ENCODE results near the gene MBTD1. TPM values are rescaled to one million over a fixed set of nuclear protein-coding genes. Genes with fewer than 3 reads are reported as not detected.

Gene MBTD1
- total and polyA plus RNA-seq, 10 of the 15 experiments (the other 5 are each of a cell fraction or from before 2014, with no cell fraction given) = 1.3 to 16.7 (median 9.5) TPM

DNA sequence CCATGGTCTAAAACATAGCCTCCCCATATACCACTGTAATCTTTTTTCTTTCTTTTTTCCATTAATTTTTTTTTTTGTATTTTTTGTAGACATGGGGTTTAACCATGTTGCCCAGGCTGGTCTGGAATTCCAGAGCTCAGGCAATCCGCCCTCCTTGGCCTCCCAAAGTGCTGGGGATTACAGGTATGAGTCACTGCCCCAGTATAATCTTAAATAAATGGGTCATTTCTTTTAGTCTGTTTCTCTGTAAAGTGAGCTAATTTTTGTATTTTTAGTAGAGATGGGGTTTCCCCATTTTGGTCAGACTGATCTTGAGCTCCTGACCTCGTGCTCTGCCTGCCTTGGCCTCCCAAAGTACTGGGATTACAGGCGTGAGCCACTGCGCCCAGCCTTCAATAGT, 112.2 kb downstream of the MBTD1 start (continued):
- TF ChIP-seq, protein P1, sequence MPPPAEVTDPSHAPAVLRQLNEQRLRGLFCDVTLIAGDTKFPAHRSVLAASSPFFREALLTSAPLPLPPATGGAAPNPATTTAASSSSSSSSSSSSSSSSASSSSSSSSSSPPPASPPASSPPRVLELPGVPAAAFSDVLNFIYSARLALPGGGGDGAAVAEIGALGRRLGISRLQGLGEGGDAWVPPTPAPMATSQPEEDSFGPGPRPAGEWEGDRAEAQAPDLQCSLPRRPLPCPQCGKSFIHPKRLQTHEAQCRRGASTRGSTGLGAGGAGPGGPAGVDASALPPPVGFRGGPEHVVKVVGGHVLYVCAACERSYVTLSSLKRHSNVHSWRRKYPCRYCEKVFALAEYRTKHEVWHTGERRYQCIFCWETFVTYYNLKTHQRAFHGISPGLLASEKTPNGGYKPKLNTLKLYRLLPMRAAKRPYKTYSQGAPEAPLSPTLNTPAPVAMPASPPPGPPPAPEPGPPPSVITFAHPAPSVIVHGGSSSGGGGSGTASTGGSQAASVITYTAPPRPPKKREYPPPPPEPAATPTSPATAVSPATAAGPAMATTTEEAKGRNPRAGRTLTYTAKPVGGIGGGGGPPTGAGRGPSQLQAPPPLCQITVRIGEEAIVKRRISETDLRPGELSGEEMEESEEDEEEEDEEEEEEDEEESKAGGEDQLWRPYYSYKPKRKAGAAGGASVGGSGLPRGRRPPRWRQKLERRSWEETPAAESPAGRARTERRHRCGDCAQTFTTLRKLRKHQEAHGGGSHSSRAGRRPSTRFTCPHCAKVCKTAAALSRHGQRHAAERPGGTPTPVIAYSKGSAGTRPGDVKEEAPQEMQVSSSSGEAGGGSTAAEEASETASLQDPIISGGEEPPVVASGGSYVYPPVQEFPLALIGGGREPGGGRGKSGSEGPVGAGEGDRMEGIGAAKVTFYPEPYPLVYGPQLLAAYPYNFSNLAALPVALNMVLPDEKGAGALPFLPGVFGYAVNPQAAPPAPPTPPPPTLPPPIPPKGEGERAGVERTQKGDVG (CRISPR knock-in tag; IDR thresholded peaks at IDR 0.05) = no peak
- TF ChIP-seq EED (IDR thresholded peaks at IDR 0.05; ENCODE audit: low read depth) (peak; percentile 86), SP1 (IDR thresholded peaks at IDR 0.05; ENCODE audit: low read depth, low read length) (no peak), HDAC2 (IDR thresholded peaks at IDR 0.05) (no peak), MEF2B (IDR thresholded peaks at IDR 0.05; ENCODE audit: partially characterized antibody, poor library complexity, severe bottlenecking) (no peak), NRF1 (conservative IDR thresholded peaks at IDR 0.05; ENCODE audit: low read depth, low read length) (no peak), SMARCA5 (IDR thresholded peaks at IDR 0.05) (no peak), HDGF (IDR thresholded peaks at IDR 0.05) (no peak), IRF3 (IDR thresholded peaks at IDR 0.05) (no peak), CHD2 (IDR thresholded peaks at IDR 0.05; ENCODE audit: borderline replicate concordance, low read depth, low read length) (no peak), IKZF1 (conservative IDR thresholded peaks at IDR 0.05) (peak; percentile 38), CREM (IDR thresholded peaks at IDR 0.05; ENCODE audit: low read depth) (peak; percentile 21; the same call in 1 of the 2 replicates), IKZF2 (IDR thresholded peaks at IDR 0.05) (peak; percentile 83 to 87), MTA3 (IDR thresholded peaks at IDR 0.05; ENCODE audit: borderline replicate concordance, low read length) (no peak), CBX5 (IDR thresholded peaks at IDR 0.05; ENCODE audit: low read depth) (no peak), MYC (IDR thresholded peaks at IDR 0.05; ENCODE audit: insufficient read depth, insufficient read length, insufficient replicate concordance, low read length, severe bottlenecking) (no peak), TCF12 (IDR thresholded peaks at IDR 0.05; ENCODE audit: low read depth, low read length) (no peak), ETV6 (conservative IDR thresholded peaks at IDR 0.05 in 1 of 2, IDR thresholded peaks at IDR 0.05 in 1 of 2; ENCODE audit: borderline replicate concordance in 1 of 2, low read depth in 1 of 2) (no peak)
- TF ChIP-seq, protein P2, sequence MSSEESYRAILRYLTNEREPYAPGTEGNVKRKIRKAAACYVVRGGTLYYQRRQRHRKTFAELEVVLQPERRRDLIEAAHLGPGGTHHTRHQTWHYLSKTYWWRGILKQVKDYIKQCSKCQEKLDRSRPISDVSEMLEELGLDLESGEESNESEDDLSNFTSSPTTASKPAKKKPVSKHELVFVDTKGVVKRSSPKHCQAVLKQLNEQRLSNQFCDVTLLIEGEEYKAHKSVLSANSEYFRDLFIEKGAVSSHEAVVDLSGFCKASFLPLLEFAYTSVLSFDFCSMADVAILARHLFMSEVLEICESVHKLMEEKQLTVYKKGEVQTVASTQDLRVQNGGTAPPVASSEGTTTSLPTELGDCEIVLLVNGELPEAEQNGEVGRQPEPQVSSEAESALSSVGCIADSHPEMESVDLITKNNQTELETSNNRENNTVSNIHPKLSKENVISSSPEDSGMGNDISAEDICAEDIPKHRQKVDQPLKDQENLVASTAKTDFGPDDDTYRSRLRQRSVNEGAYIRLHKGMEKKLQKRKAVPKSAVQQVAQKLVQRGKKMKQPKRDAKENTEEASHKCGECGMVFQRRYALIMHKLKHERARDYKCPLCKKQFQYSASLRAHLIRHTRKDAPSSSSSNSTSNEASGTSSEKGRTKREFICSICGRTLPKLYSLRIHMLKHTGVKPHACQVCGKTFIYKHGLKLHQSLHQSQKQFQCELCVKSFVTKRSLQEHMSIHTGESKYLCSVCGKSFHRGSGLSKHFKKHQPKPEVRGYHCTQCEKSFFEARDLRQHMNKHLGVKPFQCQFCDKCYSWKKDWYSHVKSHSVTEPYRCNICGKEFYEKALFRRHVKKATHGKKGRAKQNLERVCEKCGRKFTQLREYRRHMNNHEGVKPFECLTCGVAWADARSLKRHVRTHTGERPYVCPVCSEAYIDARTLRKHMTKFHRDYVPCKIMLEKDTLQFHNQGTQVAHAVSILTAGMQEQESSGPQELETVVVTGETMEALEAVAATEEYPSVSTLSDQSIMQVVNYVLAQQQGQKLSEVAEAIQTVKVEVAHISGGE (CRISPR knock-in tag; IDR thresholded peaks at IDR 0.05) = no peak
- TF ChIP-seq, protein P3, sequence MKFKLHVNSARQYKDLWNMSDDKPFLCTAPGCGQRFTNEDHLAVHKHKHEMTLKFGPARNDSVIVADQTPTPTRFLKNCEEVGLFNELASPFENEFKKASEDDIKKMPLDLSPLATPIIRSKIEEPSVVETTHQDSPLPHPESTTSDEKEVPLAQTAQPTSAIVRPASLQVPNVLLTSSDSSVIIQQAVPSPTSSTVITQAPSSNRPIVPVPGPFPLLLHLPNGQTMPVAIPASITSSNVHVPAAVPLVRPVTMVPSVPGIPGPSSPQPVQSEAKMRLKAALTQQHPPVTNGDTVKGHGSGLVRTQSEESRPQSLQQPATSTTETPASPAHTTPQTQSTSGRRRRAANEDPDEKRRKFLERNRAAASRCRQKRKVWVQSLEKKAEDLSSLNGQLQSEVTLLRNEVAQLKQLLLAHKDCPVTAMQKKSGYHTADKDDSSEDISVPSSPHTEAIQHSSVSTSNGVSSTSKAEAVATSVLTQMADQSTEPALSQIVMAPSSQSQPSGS (IDR thresholded peaks at IDR 0.05; ENCODE audit: low read length) = 0 out of 2 replicates have a peak, but pooled peaks have one; percentile 33
- TF ChIP-seq, protein P4, sequence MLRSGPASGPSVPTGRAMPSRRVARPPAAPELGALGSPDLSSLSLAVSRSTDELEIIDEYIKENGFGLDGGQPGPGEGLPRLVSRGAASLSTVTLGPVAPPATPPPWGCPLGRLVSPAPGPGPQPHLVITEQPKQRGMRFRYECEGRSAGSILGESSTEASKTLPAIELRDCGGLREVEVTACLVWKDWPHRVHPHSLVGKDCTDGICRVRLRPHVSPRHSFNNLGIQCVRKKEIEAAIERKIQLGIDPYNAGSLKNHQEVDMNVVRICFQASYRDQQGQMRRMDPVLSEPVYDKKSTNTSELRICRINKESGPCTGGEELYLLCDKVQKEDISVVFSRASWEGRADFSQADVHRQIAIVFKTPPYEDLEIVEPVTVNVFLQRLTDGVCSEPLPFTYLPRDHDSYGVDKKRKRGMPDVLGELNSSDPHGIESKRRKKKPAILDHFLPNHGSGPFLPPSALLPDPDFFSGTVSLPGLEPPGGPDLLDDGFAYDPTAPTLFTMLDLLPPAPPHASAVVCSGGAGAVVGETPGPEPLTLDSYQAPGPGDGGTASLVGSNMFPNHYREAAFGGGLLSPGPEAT (IDR thresholded peaks at IDR 0.05; ENCODE audit: low read depth) = peak; percentile 54; the same call in 1 of the 2 replicates

All from GM12878 (cell line).